Measurements from ENCODE around the gene TOMM70. TPM values are rescaled to one million over a fixed set of nuclear protein-coding genes. Genes with fewer than 3 reads are reported as not detected.

The TOMM70 gene
- total RNA-seq, 1 donor from 2014 or later = 33.9 TPM

DNA sequence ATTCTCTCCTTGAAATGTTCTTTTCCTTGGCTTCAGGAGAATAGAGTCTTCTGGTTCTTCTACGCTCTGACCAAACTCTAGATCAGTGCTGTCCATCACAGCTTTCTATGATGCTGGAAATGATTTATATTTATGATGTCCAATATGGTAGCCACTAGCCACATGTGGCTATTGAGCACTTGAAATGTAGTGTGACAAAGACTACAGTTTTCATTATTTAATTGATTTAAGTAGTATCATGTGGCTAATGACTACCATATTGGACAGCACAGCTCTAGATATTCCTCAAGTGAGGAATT, 3.3 kb upstream of the TOMM70 start:
- no peaks in the 10 kb centered on the region for H3K27me3 Mint-ChIP-seq (ENCODE audit: low read depth)
- no peak overlapping the region for H3K4me3 Mint-ChIP-seq (ENCODE audit: unreplicated experiment)
- DNase-seq (ENCODE audit: low spot score) = no peak
- H3K9me3 Mint-ChIP-seq (ENCODE audit: low read depth) = peaks cover 11% of the 10 kb centered on the region
- TF ChIP-seq, protein P1, sequence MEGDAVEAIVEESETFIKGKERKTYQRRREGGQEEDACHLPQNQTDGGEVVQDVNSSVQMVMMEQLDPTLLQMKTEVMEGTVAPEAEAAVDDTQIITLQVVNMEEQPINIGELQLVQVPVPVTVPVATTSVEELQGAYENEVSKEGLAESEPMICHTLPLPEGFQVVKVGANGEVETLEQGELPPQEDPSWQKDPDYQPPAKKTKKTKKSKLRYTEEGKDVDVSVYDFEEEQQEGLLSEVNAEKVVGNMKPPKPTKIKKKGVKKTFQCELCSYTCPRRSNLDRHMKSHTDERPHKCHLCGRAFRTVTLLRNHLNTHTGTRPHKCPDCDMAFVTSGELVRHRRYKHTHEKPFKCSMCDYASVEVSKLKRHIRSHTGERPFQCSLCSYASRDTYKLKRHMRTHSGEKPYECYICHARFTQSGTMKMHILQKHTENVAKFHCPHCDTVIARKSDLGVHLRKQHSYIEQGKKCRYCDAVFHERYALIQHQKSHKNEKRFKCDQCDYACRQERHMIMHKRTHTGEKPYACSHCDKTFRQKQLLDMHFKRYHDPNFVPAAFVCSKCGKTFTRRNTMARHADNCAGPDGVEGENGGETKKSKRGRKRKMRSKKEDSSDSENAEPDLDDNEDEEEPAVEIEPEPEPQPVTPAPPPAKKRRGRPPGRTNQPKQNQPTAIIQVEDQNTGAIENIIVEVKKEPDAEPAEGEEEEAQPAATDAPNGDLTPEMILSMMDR (IDR thresholded peaks at IDR 0.05) = no peak
- peaks cover 7% of the 10 kb centered on the region for H3K36me3 Mint-ChIP-seq (ENCODE audit: low read depth)
- no peak overlapping the region for H3K27ac Mint-ChIP-seq (ENCODE audit: unreplicated experiment)
- H3K4me1 Mint-ChIP-seq (ENCODE audit: low read depth) = peaks cover 47% of the 10 kb centered on the region

DNA sequence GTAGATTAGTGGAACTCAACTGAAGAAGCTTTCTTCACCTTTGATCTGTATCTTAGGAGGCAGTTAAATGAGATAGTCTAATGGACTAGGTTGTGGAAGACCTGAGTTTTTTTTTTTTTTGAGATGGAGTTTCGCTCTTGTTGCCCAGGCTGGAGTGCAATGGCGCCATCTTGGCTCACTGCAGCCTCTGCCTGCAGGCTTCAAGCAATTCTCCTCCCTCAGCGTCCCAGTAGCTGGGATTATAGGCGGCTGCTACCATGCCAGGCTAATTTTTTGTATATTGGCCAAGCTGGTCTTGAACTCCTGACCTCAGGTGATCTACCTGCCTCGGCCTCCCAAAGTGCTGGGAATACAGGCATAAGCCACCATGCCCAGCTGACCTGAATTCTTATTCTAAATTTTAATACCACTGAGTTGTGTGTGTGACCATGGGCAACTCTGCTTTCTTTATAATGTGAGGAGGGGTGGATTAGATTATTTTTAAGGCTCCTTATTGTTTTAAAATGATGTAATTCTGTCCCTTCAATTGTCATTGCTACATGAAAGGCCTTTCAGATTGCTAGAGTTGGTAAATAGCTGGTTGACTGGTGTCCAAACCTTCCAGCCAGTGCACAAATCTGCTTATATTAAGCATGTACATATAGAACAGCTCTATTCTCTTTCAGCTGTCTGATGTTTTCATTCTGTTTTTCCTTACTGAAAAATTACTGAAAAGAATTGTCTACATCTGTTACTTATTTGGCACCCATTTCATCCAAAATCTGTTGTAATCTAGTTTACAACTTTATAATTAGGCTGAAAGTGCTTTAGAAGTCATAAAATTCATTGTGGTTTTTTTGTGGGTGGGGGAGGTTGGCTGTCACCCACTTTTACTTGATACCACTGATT, 2.7 kb upstream of the TOMM70 start:
- Mint-ChIP-seq H3K9me3 (ENCODE audit: low read depth) (peaks cover 11% of the 10 kb centered on the region), H3K4me1 (ENCODE audit: low read depth) (peaks cover 53% of the 10 kb centered on the region), H3K4me3 (ENCODE audit: unreplicated experiment) (peak overlapping the region; percentile 93), H3K27ac (ENCODE audit: unreplicated experiment) (no peak overlapping the region), H3K36me3 (ENCODE audit: low read depth) (peaks cover 7% of the 10 kb centered on the region), H3K27me3 (ENCODE audit: low read depth) (no peaks in the 10 kb centered on the region)
- TF ChIP-seq, protein P1 (IDR thresholded peaks at IDR 0.05) = peak; percentile 28
- DNase-seq (ENCODE audit: low spot score) = no peak

DNA sequence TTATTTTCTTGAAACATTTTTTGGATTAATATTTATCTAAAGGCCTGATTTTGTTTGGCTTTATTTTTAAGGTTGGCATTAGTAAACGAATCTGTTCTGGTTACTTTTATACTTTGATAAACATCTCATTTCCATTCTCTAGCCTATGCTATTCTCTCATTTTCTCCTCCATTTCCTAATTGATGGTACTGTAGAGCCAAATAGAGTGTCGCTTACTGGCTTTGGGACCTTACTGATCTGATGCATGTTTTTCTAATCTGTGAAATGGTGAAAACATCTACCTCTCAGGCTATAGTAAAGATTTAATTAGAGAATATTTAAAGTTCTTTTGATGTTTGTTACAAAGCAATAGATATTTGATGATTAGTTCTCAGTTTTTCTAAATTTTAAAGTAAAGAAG, 2.0 kb upstream of the TOMM70 start:
- H3K4me1 Mint-ChIP-seq (ENCODE audit: low read depth) = peaks cover 58% of the 10 kb centered on the region

DNA sequence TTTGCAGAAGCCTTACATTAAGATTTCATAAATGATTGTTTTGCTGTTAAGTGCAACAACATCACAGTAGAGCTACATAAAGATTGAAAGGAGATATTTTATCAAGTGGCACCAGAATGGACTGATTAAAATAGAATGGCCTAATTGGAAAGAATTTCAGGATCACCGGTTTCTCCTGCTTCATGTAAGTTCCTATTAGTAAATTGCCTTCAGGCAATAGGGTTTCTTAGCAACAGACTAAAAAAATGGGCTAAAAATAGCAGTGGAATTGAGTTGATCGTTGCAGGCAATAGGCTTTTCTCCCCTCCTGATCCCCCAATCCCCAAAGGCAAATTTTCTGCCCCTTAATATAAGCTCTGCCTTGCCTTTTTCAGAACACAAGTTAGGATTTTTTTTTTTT, 1.4 kb upstream of the TOMM70 start:
- Mint-ChIP-seq H3K9me3 (ENCODE audit: low read depth) (peaks cover 2% of the 10 kb centered on the region), H3K27me3 (ENCODE audit: low read depth) (no peaks in the 10 kb centered on the region), H3K27ac (ENCODE audit: unreplicated experiment) (peak overlapping the region; percentile 98), H3K36me3 (ENCODE audit: low read depth) (peaks cover 2% of the 10 kb centered on the region), H3K4me1 (ENCODE audit: low read depth) (peaks cover 63% of the 10 kb centered on the region), H3K4me3 (ENCODE audit: unreplicated experiment) (peak overlapping the region; percentile 93)
- DNase-seq (ENCODE audit: low spot score) = no peak
- TF ChIP-seq, protein P1 (IDR thresholded peaks at IDR 0.05) = no peak

More for the DNA sequence above, 2.0 kb upstream of the TOMM70 start:
- H3K36me3 Mint-ChIP-seq (ENCODE audit: low read depth) = peaks cover 7% of the 10 kb centered on the region
- no peaks in the 10 kb centered on the region for H3K27me3 Mint-ChIP-seq (ENCODE audit: low read depth)
- peaks cover 8% of the 10 kb centered on the region for H3K9me3 Mint-ChIP-seq (ENCODE audit: low read depth)
- H3K27ac Mint-ChIP-seq (ENCODE audit: unreplicated experiment) = no peak overlapping the region
- H3K4me3 Mint-ChIP-seq (ENCODE audit: unreplicated experiment) = peak overlapping the region; percentile 93
- TF ChIP-seq, protein P1 (IDR thresholded peaks at IDR 0.05) = no peak
- no peak for DNase-seq (ENCODE audit: low spot score)

DNA sequence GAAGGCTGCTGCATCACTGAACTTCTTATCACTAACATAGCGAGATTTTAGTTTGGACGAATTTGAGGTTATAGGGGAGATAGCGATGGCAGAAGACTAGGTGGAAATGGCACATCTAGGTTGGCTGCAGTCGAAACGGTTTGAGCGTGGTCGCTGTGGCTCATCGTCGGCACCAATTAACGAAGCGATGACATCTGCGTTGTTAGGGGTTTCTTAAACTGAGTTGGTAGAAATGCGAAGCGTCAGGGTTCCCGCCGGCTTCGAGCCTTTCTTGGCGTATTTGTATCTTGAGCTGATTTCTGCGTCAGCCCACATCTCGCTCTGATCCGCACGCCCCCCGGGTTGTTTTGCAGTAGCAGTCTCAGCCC, 769 bp upstream of the TOMM70 start:
- DNase-seq (ENCODE audit: low spot score) = no peak

More for the DNA sequence above, 769 bp upstream of the TOMM70 start:
- TF ChIP-seq, protein P1 (IDR thresholded peaks at IDR 0.05) = no peak
- no peaks in the 10 kb centered on the region for H3K9me3 Mint-ChIP-seq (ENCODE audit: low read depth)
- H3K36me3 Mint-ChIP-seq (ENCODE audit: low read depth) = no peaks in the 10 kb centered on the region
- H3K4me3 Mint-ChIP-seq (ENCODE audit: unreplicated experiment) = peak overlapping the region; percentile 93
- peaks cover 68% of the 10 kb centered on the region for H3K4me1 Mint-ChIP-seq (ENCODE audit: low read depth)
- H3K27me3 Mint-ChIP-seq (ENCODE audit: low read depth) = no peaks in the 10 kb centered on the region
- H3K27ac Mint-ChIP-seq (ENCODE audit: unreplicated experiment) = peak overlapping the region; percentile 98
